HG03064 (cell line): ENCODE measurements around the gene SLC13A3.
"Not testable (repeated sequence)": the region's sequence is repeated elsewhere in the genome, so short reads cannot be mapped to it uniquely, and the experiment has no call there.

Experiments used
- ATAC-seq: cut with Tn5 transposase; IDR thresholded peaks from one replicate; pipeline ENCODE4 v1.9.1; 2021; ENCODE audit warnings: low read depth; ENCODE audit not compliant: unreplicated experiment

Gene SLC13A3

DNA sequence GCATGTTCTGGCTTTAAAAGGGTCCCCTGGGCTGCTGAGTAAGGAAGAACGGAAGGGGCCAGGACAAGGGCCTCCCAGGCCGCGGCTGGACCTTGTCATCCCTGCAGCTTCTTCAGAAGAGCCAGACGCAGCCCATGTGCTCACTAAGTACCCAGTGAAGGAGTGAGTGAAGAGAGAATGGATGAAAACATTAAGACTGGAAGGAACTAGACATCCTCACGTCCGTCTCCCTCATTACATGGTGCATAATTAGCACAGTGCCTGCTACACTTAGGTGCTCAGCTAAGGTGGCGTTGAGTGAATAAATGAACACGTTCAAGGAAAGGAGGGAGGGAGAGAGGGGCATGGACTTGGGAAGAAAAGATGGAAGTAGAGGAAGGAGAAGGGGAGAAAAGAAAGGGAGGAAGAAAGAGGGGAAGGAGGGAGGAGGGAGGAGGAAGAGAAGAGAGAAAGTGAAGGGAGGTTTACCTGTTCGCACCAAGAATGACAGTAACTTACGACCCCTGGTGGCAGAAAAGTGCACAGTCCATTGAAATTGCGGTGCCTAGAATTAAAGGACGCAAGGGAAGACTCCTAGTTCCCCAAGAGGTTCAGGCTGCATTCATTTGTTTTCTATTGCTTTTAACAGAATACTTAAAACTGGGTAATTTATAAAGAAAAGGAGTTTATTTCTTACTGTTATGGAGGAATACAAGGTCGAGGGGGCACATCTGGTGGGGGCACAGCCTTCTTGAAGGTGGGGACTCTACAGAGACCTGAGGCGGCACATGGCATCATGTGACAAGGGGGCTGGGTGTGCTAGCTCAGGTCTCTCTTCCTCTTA lies 30.0 kb upstream of the SLC13A3 start:
- ATAC-seq, result no peak

DNA sequence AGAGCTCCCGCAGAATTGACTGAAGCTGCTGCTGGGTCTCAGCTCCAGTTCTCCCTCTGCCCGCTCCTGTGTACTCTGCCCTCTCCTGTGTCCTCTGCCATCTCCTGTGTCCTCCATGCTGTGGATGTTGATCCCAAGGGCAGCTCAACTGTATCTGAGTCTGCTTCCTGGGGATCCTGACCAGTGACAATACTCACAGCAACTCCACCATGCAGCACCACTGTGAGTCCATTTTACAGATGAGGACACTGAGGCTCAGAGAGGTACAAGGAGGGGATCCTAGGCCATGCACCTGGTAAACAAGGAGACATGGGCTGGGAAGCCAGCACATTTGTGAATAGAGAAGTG lies 29.4 kb upstream of the SLC13A3 start:
- ATAC-seq, result no peak

DNA sequence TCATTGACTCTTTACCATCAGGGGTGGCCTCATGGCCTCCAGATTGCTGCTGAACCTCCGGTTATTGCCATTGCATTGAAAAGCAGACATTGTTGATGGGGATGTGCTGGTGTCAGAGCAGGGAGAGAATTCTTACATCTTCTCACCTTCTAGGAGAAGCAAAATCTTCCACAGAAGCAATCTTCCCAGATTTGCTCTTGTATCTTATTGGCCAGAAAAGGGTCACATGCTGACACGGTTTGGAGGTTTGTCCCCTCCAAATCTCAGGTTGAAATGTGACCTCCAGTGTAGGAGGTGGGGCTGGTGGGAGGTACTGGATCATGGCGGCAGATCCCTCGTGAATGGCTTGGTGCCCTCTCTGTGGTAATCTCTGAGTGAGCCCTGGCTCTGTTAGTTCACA lies 27.3 kb upstream of the SLC13A3 start:
- no peak for ATAC-seq

DNA sequence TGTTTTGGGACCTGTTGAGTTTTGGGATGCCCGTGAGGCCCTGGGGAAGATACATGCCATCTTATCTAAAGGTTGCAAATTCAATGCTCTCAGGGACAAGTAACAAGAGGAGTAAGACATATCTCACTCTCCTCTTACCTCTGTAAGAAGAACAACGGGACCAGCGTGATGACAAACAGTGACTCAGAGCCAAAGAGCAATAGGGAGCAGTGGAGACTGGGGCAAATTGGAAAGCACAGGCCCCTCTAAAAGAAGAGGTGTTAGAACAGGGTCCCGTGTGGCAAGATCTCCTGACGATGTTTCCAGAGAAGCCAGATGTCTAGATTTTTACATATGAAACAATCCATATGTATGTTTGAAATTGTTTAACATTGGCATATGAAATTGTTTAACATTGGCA lies 26.3 kb upstream of the SLC13A3 start:
- ATAC-seq, result no peak

DNA sequence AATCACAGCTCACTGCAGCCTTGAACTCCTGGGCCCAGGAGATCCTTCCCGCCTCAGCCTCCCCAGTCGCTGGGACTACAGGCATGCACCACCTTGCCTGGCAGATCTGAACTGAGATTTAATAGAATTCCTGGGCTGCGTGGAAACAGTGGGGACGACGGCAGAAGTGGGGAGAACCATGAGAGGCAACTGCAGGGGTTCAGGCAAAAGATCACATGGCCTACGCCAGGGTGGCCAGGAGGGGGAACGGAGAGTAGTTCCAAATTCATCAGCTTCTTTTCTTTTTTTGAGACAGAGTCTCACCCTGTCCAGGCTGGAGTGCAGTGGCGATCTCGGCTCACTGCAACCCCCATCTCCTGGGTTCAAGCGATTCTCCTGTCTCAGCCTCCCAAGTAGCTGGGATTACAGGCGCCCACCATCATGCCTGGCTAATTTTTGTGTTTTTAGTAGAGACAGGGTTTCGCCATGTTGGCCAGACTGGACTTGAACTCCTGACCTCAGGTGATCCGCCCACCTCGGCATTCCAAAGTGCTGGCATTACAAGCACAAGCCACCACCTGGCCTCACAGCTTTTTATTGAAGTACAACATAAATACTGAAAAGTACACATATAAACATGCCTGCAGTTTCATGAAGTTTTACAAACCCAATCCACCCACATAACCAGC lies 25.5 kb upstream of the SLC13A3 start:
- ATAC-seq, result not testable (repeated sequence)

DNA sequence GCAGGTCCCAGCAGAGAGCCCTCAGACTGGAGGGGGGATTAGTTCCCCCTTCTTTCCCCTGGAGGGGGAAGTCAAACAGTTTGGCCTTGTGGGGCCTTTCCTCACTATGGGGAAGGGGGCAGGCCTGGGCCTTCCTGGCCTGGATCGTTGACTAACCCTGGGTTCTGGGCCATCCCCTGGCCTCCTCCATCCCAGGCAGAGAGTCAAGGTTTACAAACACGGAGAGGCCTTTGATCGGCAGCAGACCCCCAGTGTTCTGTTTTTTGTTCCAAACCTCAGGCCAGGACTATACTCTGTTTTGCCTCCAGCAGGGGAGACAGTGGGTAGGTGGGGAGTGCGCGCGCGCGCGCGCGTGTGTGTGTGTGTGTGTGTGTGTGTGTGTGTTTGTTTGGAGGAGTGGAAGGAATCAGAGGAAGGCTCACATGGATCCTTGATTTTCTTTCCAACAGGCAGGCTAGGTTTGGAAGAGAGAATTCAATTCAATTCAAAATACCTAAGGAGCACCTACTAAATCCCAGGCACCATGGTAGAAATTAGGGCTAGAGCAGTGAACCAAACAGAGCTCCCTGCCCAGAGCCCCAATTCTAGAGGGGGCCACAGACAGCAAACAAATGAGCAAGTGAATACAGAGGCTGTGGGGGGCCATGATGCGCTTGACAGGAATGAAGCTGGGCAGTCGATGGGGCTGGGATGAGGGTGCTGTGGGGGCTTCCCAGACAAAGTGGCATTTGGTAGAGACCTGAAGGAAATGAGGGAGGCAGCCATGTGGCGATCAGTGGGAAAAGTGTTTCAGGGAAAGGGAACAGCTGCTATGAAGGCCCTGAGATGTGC lies 23.2 kb upstream of the SLC13A3 start:
- ATAC-seq, result no peak

DNA sequence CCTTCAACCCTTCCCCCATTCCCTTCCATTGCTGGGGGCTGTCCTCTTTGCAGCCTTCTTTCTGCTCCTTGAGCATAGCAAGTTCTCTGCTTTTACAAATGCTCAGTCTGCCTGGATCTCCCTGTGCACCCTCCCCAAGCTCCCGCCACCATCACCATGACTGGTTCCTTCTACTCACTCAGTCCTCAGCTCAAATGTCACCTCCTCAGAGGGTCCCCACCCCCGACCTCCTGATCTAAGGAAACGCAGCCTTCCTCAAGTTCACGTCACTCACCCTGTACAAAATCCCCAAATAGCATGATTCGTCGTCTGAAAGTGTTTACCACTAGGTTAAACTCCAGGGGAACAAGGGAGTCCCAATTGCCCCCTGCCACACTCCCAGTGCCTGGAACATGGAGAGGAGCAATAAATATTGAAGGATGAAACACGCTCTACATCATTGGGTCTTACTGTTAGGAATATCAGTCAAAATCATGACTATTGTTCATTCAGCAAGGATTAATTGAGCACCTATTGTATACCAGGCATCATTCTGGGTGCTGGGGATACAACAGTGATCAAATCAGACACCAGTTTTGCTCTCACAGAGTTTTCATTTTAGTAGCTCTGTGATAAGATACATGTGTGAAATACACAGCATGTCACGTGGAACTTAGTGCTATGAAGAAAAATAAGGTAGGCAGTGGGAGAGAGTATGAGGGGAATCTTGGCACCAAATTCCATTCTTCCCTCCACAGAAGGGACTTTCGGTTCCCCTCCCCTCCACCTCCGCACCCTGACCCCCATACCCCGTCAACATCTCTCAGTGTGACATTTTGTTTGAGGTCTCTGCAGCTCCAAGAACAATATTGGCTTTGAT lies 22.4 kb upstream of the SLC13A3 start:
- no peak for ATAC-seq

DNA sequence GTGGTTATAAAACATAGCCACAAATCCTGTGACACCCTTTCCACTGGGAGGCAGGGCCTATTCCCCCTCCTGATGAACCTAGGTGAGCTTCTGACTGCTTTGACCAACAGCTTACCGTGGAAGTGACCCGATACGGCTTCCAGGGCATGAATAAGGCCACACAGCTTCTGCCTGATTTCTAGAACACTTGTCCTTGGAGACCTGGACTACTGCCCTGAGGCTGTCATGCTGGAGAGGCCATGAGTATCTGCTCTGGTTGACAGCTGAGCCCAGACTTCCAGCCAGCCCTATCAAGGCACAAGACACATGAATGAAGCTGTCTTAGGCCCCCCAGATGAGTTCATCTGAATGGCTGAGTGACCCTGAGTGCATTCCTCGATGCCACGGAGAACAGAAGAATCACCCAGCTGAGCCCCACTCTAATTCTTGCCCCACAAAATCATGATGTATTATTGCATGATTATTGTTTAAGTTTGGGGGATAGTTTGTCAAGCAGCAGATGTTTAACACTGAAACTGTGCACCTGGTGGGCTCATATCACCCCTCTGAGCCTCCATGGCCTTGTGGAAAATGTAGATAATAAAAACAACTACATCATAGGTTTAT lies 21.4 kb upstream of the SLC13A3 start:
- no peak for ATAC-seq

DNA sequence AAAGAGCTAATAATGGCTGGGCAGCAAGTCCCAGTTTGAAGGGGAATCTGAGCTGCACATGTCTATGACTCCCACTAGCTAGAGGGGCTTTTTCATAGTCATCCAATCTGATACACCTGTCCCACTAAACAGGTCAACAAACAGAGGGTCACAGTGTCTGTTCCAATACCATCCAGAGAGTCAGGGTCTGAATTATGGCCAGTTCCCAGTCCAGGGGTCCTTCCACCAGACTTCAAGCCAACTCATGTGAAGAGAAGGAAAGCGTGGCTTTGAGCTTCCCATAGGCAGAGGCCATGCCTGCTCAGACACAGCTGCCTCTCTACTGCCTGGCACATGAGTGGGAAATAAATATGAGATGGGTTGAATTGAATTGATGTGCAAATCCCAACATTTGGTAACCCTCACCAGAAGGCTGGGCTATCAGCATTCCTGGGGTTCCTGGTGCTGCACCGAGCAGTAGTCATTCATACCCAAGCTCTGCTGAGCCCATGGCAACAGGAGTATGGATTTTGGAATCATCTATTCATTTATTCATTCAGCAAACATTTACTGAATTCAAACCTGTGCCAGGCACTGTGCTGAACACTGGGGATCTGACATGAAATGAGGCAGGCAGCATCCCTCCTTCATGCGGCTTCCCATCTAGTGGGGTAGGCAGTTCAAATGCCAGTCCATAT lies 20.7 kb upstream of the SLC13A3 start:
- ATAC-seq, result no peak

DNA sequence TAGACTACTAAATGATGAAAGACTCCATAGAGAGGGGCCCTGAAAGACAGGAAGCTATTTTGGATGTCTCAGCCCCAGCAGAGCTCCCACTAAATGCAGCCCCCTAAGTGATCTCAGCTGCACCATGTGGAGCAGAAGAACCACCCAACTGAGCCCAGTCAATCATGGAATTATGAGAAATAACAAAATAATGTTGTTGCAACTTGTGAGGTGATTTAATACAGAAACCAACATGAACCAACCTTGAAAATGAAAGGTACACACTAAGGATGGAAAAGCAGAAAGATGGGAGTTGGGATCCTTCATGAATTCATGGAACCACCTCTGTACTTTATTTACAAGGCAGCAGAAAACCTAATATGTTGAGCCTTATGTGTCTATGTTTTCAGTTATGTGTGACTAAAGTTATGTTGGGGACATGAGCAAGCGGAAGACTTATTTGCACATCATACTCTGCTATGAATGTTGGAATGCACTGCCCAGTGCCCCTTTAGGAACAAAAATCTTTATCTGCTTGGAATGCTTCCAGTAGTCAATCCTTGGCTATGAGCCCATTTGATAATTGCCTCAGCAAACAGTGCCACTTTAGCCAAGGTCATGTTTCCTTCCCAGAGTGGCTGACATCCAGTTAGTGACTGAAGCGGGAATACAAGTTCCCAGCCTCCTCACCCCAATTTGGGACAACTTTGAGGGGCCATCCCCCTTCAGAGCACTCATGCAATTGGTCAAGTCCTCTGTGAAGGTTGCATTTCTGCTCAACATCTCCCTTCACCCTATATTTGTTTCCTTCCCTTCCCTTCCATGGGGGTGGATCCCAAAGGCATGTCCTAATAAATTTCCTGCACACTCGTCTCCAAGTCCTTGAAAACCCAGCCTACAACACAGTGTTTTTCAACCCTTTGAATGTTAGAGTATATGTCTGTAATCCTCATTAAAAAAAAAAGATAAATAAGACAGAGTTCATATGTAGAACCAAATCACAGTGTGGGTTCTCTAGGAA lies 19.6 kb upstream of the SLC13A3 start:
- ATAC-seq, result no peak

DNA sequence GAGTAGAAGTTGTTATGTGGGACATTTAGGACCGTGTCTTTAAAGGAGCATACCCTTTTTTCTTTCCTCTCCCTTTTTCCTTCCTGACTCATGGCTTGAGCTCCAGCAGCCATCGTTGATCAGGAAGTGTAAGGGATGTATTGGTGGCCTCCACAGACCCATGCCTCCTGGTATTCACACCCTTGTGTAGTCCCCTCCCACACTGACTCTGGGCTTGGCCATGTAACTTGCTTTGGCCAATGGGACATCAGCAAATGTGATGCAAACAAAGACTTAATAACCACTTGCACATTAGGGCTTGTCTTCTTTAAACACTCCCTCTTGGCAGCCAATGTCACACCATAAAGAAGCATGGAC lies 18.9 kb upstream of the SLC13A3 start:
- no peak for ATAC-seq

DNA sequence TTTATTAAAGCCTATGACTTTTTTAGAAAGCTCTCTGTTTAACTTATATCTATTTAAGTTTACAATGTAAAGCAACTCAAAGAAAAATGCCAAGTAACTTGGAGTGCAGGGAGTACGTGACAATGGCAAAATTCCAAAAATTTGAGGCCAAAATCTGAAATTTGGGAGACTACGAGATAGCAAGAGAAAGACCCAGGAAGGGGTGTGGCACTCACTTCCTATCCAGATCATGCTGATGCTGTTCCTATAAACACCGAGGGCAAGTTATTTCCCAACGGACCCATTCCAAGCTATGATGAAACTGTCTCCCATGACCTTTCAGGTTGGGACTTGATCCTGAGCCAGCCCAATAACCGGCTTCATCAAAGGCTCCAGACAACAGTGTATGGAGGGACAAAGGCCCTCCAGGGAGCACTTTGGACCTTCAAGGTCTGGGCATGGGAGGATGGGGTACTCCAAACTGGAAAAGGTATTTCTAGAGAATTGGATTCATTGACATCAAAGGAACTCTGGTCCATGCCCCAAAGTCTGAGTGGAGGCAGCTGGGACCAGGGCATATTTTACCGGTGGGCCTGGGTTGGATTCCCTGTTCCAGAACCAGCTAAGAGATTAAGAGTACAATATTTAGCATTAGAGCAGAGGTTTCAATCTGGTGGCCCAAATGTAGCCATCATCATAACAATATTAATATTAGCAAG lies 15.7 kb upstream of the SLC13A3 start:
- ATAC-seq, result no peak

DNA sequence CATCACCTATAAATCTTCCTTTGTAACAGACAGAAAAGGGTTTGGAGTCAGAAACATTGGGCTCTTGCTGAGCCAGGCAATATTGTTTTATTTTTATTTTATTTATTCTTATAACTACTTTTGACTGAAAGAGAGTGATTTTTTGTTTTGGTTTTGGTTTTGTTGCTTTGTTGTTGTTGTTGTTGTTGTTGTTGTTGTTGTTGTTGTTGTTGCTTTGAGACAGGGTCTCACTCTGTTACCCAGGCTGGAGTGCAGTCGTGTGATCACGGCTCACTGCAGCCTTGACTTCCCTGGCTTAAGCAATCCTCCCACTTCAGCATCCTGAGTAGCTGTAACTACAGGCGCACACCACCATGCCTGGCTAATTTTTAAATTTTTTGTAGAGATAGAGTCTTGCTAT lies 15.0 kb upstream of the SLC13A3 start:
- no peak for ATAC-seq

DNA sequence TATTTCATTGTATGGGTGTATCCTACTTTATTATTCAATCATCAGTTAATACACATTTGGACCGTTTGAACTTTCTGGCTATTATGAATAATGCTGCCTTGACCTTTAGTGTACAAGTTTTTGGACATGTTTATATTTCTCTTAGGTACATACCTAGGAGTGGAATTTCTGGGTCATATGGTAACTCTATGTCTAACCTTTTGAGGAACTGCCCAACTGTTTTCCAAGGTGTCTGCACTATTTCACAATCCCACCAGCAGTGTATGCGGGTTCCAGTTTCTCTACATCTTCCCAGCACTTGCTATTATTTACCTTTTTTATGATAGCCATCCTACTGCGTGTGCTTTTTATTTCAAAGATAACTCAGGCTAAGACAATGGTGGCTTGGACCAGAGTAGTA lies 14.3 kb upstream of the SLC13A3 start:
- no peak for ATAC-seq

DNA sequence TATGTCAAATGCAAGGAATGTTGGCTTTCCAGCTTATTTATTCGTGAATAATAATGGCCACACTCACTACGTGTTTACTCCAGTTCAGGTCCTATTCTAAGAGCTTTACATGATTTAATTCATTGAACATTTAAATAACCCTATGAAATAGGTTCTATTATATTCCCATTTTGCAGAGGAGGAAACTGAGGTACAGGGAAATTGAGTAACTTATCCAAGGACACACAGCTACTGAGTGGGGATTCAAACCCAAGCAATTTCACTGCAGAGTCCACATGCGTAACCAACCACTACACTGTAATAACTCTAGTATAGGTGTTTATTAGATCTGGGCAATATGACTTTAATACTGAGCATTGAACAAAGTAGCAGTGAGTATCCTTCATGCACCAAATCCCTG lies 12.3 kb upstream of the SLC13A3 start:
- ATAC-seq, result no peak

DNA sequence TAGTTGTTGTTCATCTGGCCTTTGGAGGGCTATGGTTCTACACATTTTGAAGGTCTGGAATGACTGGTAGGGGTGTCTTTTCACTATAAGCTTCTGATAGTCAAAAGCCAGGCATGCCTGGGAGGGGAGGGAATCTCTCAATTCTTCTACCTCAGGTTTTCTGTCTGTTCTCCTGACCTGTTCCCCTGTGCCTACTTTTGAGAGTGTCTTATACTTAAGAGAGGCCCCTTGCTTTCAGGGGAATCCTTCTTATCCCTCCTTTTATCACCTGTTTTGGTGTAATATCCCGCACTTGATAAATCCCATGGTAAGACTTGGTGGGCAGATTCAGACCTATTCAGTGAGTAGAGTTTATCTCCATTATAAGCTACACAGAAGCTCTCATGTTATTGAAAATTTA lies 10.4 kb upstream of the SLC13A3 start:
- no peak for ATAC-seq

DNA sequence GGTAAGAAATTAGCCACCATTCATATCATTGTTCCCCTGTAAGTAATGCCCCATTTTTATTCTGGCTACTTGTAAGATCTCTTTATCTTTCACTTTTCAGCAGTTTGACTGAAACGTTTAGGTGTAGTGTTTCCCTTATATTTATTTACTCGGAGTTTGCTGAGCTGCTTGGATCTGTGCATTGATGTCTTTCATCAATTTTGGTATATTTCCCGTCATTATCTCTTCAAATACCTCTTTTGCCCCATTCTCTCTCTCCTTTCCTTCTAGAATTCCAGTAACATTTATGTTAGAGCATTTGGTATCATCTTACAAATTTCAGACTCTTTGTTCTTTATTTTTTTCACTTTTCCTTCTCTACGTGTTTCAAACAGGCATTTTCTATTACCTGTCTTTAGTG lies 9.2 kb upstream of the SLC13A3 start:
- ATAC-seq, result no peak

DNA sequence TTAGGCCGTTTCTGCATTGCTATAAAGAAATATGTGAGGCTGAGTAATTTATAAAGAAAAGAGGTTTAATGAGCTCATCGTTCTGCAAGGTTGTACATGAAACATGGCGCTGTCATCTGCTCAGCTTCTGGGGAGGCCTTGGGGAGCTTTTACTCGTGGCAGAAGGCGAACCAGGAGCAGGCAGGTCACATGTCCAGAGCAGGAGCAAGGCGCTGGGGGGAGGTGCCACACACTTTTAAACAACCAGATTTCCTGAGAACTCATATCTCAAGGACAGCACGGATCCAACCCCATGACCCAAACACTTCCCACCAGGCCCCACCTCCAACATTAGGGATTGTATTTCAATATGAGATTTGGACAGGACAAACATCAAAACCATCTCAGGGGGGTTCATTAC lies 6.4 kb upstream of the SLC13A3 start:
- no peak for ATAC-seq
